WI38 (cell line): ENCODE measurements around the gene CACNA1I.

ENCODE experiments used
- H3K4me3 ChIP-seq: 2 replicates; pipeline ENCODE4 v1.5.1; 2011; ENCODE audit warnings: low read depth, mild to moderate bottlenecking, control low read depth, low read length
- TF ChIP-seq, protein P1 (sequence below): IDR thresholded peaks from 2 replicates; pipeline ENCODE4 v1.5.1; 2012; ENCODE audit warnings: low read depth, mild to moderate bottlenecking, control low read depth, low read length

Gene CACNA1I

DNA sequence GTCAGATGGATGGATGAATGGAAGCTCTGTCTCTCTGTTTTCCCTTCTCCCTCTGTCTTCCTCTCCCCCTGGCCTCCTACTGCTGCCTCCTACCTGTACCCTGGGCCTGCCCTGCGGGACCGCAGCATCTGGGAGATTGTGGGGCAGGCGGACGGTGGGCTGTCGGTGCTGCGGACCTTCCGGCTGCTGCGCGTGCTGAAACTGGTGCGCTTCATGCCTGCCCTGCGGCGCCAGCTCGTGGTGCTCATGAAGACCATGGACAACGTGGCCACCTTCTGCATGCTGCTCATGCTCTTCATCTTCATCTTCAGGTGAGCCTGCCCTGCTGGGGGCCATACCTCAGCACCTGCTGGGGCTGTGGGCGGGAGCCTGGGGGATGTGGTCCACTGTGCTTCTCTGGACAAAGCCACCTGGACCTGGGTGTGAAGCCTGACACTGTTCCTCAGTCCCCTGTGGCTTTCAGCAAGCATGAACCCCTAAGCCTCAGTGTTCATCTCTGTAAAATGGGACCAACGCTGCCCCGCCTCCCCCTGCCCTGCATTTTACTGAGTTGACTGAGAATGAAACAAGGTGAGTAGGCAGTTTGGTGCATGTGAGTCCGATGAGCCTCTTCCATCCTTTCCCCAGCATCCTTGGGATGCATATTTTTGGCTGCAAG, 88.4 kb downstream of the CACNA1I start:
- TF ChIP-seq, protein P1, sequence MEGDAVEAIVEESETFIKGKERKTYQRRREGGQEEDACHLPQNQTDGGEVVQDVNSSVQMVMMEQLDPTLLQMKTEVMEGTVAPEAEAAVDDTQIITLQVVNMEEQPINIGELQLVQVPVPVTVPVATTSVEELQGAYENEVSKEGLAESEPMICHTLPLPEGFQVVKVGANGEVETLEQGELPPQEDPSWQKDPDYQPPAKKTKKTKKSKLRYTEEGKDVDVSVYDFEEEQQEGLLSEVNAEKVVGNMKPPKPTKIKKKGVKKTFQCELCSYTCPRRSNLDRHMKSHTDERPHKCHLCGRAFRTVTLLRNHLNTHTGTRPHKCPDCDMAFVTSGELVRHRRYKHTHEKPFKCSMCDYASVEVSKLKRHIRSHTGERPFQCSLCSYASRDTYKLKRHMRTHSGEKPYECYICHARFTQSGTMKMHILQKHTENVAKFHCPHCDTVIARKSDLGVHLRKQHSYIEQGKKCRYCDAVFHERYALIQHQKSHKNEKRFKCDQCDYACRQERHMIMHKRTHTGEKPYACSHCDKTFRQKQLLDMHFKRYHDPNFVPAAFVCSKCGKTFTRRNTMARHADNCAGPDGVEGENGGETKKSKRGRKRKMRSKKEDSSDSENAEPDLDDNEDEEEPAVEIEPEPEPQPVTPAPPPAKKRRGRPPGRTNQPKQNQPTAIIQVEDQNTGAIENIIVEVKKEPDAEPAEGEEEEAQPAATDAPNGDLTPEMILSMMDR = no peak
- H3K4me3 ChIP-seq = no peak overlapping the region

DNA sequence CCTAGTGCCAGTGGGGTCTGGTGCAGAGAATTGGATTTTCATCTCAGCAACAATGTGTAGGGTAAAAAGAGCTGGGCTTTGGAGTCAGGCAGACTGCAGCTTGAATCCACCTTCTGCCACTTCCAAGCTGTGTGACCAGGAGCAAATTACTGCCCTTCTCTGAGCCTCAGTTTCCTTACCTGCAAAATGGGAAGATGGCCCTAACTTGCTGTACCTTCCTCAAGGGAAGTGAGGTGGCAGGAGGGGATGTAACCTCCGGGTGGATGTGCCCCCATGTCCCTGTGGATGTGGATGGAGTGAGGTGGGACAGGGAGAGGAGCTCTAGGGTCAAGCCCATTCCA, 90.9 kb downstream of the CACNA1I start:
- H3K4me3 ChIP-seq = no peak overlapping the region
- TF ChIP-seq, protein P1 = no peak

DNA sequence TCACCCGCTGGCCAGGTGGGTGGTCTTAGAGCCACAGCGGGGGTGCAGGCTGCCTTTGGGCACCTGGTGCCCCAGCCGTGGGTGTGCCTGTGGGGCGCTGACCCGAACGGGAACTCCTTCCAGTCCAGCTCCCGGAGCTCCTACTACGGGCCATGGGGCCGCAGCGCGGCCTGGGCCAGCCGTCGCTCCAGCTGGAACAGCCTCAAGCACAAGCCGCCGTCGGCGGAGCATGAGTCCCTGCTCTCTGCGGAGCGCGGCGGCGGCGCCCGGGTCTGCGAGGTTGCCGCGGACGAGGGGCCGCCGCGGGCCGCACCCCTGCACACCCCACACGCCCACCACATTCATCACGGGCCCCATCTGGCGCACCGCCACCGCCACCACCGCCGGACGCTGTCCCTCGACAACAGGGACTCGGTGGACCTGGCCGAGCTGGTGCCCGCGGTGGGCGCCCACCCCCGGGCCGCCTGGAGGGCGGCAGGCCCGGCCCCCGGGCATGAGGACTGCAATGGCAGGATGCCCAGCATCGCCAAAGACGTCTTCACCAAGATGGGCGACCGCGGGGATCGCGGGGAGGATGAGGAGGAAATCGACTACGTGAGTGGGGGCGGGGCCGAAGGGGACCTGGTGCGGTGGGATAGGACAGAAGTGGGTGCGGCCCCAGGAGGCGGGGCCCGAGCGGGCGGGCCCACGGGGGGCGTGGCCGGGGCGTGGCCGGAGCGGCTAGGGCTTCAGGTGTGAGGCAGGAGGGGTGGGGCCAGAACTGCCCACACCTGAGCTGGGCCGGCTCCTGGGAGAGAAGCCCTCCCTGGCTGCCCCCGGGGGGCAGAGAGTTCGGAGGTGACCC, 91.5 kb downstream of the CACNA1I start:
- TF ChIP-seq, protein P1 = no peak
- no peak overlapping the region for H3K4me3 ChIP-seq

DNA sequence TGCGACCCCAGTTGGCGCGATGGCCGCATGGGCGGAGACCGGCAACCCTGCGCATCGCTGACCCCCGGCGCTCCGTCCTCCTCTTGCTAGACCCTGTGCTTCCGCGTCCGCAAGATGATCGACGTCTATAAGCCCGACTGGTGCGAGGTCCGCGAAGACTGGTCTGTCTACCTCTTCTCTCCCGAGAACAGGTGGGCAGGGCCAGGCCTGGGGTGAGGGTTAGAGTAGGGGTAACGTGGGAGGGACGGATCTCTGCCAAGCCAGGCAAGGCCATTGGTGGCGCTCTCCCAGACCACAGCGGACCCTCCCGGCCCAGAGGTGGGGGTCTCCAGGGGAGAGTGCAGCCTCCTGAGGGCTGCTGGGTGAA, 92.1 kb downstream of the CACNA1I start:
- H3K4me3 ChIP-seq = no peak overlapping the region
- TF ChIP-seq, protein P1 = no peak

DNA sequence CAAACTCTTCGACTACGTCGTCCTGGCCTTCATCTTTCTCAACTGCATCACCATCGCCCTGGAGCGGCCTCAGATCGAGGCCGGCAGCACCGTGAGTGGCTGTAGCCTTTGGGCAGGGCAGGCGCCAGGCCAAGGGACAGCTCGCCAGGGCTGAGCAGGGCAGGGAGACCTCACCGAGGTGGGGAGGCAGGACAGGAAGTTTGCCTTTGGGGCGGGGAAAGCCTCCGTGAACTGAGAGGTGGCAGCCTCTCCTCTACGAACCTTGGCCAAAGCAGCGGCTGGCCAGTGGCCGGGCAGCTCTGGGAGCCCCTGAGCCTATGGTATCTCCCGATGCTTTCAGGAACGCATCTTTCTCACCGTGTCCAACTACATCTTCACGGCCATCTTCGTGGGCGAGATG, 93.2 kb downstream of the CACNA1I start:
- TF ChIP-seq, protein P1 = no peak
- H3K4me3 ChIP-seq = no peak overlapping the region

DNA sequence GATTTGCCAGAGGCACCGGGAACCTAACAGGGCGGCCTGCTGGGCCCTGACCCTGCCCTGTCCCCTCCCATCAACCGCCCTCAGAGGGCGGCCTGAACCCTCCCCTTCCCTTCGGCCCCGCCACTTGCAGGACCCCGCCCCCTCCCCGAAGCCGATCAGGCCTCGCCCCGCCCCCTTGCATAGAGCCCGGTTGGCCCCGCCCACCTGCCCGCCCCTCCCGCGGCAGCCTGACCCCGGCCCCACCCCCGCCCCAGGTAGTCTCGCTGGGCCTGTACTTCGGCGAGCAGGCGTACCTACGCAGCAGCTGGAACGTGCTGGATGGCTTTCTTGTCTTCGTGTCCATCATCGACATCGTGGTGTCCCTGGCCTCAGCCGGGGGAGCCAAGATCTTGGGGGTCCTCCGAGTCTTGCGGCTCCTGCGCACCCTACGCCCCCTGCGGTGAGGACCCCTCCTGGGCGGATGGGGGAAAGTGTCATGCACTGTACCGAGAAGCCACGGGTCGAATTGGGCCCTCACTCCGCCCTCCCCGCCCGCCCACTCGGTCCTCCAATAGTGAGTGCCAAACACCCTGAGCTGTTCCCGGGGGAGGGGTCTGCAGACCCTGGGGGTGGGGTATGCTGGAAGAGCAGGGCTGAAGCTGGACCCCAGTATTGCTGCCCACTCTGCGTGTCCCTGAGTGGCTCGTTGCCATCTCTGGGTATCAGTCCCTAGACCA, 94.1 kb downstream of the CACNA1I start:
- TF ChIP-seq, protein P1 = no peak
- H3K4me3 ChIP-seq = no peak overlapping the region

DNA sequence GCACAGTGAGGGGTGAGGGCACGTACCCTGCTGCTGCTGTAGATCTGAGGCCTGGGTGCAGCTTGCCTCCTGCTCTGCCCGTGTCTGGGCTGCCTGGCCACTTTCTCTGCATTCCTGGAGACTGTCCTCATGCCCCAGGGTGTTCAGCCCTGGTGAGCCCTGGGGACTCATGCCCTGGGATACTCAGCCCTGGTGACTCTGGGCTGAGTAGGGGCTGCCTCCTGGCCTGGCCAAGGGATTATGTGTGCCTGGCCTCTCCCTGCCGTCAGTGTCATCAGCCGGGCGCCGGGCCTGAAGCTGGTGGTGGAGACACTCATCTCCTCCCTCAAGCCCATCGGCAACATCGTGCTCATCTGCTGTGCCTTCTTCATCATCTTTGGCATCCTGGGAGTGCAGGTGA, 94.7 kb downstream of the CACNA1I start:
- no peak overlapping the region for H3K4me3 ChIP-seq
- TF ChIP-seq, protein P1 = no peak
